ENCODE results near the gene RPL35.

- no peak for TF ChIP-seq CTCF (IDR thresholded peaks at IDR 0.05)
- no peak for TF ChIP-seq POLR2A (IDR thresholded peaks at IDR 0.05)
Measured at GRCh38 chr9:124890179-124890578, 28.4 kb upstream of the RPL35 start.

All from lower leg skin (tissue), 3 donors.